ENCODE results near the gene KIAA0040.
"Not testable (repeated sequence)": the region's sequence is repeated elsewhere in the genome, so short reads cannot be mapped to it uniquely, and the experiment has no call there.

Gene KIAA0040

DNA sequence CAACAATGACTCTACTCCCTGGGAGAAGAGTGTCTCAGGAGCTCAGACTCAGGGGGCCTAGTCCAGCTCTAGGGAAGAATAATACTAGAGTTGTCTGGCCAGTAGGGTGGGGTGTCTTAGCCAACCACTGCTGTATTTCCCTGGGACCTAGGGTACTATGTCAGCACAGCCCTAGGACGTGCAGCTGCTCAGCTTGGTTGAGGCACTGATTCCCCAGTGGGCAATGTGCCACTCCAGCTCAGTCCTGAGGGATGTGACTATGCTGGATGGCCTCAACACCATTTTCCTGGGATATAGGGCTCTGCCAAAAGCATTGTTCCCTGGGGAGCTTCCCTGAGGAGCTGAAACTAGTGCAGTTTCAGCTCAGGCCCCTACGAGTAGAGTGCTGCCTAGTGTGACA, 77.6 kb downstream of the KIAA0040 start:
- Histone ChIP-seq H3K4me1 (ENCODE audit: control insufficient read depth, insufficient read depth, low read length) (no peaks in the 10 kb centered on the region), H3K36me3 (ENCODE audit: control insufficient read depth in 2 of 2, insufficient read depth in 1 of 2, low read length in 2 of 2) (no peaks in the 10 kb centered on the region), H3K4me3 (ENCODE audit: low read depth, low read length) (no peak overlapping the region), H3K9me3 (ENCODE audit: control insufficient read depth, insufficient read depth, low read depth, low read length) (no peaks in the 10 kb centered on the region), H3K27ac (ENCODE audit: extremely low read depth, low read depth, low read length) (no peak overlapping the region)
- ChIA-PET CTCF (interaction anchor here (1.1 to 2.3 kb wide), 2 partner anchors 10 to 85 kb away, joined by 4 to 13 read pairs; no protein-coding TSS in a partner anchor), POLR2A (no interaction called here)
- no peak for TF ChIP-seq ZNF354C (tag by site-specific recombination; IDR thresholded peaks at IDR 0.05; ENCODE audit: borderline replicate concordance, low read depth)
- no peak for TF ChIP-seq ZNF311 (tag by site-specific recombination; IDR thresholded peaks at IDR 0.05; ENCODE audit: borderline replicate concordance)
- TF ChIP-seq, protein P1, sequence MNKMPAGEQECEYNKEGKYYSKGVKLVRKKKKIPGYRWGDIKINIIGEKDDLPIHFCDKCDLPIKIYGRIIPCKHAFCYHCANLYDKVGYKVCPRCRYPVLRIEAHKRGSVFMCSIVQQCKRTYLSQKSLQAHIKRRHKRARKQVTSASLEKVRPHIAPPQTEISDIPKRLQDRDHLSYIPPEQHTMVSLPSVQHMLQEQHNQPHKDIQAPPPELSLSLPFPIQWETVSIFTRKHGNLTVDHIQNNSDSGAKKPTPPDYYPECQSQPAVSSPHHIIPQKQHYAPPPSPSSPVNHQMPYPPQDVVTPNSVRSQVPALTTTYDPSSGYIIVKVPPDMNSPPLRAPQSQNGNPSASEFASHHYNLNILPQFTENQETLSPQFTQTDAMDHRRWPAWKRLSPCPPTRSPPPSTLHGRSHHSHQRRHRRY (tag by site-specific recombination; IDR thresholded peaks at IDR 0.05) = no peak
- TF ChIP-seq ZNF501 (tag by site-specific recombination; IDR thresholded peaks at IDR 0.05) = no peak
- no peak for TF ChIP-seq ZNF350 (tag by site-specific recombination; IDR thresholded peaks at IDR 0.05)
- TF ChIP-seq KLF1 (tag by site-specific recombination; IDR thresholded peaks at IDR 0.05) = no peak
- TF ChIP-seq, protein P2, sequence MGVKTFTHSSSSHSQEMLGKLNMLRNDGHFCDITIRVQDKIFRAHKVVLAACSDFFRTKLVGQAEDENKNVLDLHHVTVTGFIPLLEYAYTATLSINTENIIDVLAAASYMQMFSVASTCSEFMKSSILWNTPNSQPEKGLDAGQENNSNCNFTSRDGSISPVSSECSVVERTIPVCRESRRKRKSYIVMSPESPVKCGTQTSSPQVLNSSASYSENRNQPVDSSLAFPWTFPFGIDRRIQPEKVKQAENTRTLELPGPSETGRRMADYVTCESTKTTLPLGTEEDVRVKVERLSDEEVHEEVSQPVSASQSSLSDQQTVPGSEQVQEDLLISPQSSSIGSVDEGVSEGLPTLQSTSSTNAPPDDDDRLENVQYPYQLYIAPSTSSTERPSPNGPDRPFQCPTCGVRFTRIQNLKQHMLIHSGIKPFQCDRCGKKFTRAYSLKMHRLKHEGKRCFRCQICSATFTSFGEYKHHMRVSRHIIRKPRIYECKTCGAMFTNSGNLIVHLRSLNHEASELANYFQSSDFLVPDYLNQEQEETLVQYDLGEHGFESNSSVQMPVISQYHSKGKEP (tag by site-specific recombination; IDR thresholded peaks at IDR 0.05) = no peak
- TF ChIP-seq ZNF610 (tag by site-specific recombination; IDR thresholded peaks at IDR 0.05; ENCODE audit: borderline replicate concordance) = no peak
- TF ChIP-seq, protein P3, sequence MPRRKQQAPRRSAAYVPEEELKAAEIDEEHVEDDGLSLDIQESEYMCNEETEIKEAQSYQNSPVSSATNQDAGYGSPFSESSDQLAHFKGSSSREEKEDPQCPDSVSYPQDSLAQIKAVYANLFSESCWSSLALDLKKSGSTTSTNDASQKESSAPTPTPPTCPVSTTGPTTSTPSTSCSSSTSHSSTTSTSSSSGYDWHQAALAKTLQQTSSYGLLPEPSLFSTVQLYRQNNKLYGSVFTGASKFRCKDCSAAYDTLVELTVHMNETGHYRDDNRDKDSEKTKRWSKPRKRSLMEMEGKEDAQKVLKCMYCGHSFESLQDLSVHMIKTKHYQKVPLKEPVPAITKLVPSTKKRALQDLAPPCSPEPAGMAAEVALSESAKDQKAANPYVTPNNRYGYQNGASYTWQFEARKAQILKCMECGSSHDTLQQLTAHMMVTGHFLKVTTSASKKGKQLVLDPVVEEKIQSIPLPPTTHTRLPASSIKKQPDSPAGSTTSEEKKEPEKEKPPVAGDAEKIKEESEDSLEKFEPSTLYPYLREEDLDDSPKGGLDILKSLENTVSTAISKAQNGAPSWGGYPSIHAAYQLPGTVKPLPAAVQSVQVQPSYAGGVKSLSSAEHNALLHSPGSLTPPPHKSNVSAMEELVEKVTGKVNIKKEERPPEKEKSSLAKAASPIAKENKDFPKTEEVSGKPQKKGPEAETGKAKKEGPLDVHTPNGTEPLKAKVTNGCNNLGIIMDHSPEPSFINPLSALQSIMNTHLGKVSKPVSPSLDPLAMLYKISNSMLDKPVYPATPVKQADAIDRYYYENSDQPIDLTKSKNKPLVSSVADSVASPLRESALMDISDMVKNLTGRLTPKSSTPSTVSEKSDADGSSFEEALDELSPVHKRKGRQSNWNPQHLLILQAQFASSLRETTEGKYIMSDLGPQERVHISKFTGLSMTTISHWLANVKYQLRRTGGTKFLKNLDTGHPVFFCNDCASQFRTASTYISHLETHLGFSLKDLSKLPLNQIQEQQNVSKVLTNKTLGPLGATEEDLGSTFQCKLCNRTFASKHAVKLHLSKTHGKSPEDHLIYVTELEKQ (tag by site-specific recombination; IDR thresholded peaks at IDR 0.05; ENCODE audit: borderline replicate concordance) = no peak
- no peak for TF ChIP-seq EGR2 (tag by site-specific recombination; IDR thresholded peaks at IDR 0.05; ENCODE audit: low read depth)
- no peak for TF ChIP-seq ZNF114 (tag by site-specific recombination; IDR thresholded peaks at IDR 0.05)
- TF ChIP-seq ZNF155 (tag by site-specific recombination; IDR thresholded peaks at IDR 0.05) = no peak
- TF ChIP-seq ZNF530 (tag by site-specific recombination; IDR thresholded peaks at IDR 0.05; ENCODE audit: low read depth) = no peak
- TF ChIP-seq, protein P4, sequence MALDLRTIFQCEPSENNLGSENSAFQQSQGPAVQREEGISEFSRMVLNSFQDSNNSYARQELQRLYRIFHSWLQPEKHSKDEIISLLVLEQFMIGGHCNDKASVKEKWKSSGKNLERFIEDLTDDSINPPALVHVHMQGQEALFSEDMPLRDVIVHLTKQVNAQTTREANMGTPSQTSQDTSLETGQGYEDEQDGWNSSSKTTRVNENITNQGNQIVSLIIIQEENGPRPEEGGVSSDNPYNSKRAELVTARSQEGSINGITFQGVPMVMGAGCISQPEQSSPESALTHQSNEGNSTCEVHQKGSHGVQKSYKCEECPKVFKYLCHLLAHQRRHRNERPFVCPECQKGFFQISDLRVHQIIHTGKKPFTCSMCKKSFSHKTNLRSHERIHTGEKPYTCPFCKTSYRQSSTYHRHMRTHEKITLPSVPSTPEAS (tag by site-specific recombination; IDR thresholded peaks at IDR 0.05) = no peak
- TF ChIP-seq FEZF1 (tag by site-specific recombination; IDR thresholded peaks at IDR 0.05) = no peak
- no peak for TF ChIP-seq YY2 (tag by site-specific recombination; IDR thresholded peaks at IDR 0.05)

DNA sequence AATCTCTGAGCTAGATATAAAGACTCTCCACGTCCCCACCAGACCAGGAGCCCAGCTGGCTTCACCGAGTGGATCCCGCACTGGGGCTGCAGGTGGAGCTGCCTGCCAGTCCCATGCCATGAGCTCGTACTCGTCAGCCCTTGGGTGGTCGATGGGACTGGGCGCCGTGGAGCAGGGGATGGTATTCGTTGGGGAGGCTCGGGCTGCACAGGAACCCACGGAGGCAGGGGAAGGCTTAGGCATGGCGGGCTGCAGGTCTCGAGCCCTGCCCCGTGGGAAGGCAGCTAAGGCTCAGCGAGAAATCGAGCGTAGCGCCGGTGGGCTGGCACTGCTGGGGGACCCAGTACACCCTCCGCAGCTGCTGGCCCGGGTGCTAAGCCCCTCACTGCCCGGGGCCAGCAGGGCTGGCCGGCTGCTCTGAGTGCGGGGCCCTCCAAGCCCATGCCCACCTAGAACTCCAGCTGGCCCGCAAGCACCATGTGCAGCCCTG, 84.2 kb downstream of the KIAA0040 start:
- POLR2A ChIA-PET = not testable (repeated sequence)

More for the DNA sequence above, 84.2 kb downstream of the KIAA0040 start:
- H3K4me3 ChIP-seq (ENCODE audit: low read depth, low read length); H3K4me1 ChIP-seq (ENCODE audit: control insufficient read depth, insufficient read depth, low read length); H3K36me3 ChIP-seq (ENCODE audit: control insufficient read depth in 2 of 2, insufficient read depth in 1 of 2, low read length in 2 of 2); H3K27ac ChIP-seq (ENCODE audit: extremely low read depth, low read depth, low read length); H3K9me3 ChIP-seq (ENCODE audit: control insufficient read depth, insufficient read depth, low read depth, low read length); CTCF ChIA-PET: not testable (repeated sequence)
